ENCODE measurements around the gene ICAM4. TPM values are rescaled to one million over a fixed set of nuclear protein-coding genes. Genes with fewer than 3 reads are reported as not detected.
A peak's percentile ranks its signal among the peaks of the same experiment; 100 is the strongest.

The ICAM4 gene
- total and polyA plus RNA-seq, 9 of the 15 experiments (the other 6 are each of a cell fraction or from before 2014, with no cell fraction given) = 14.1 to 86.1 (median 29.6) TPM

GRCh38 chr19:10305139-10305806 is 18.5 kb downstream of the ICAM4 start (continued):
- TF ChIP-seq ZNF124 (CRISPR knock-in tag; IDR thresholded peaks at IDR 0.05) (no peak), ZBTB2 (IDR thresholded peaks at IDR 0.05) (peak; percentile 63; the same call in 1 of the 2 replicates), POLR2AphosphoS5 (IDR thresholded peaks at IDR 0.05; ENCODE audit: control insufficient read depth, insufficient read depth, low read depth, low read length) (no peak), HDAC2 (IDR thresholded peaks at IDR 0.05) (0 out of 2 replicates have a peak, but pooled peaks have one; percentile 58), ZNF764 (CRISPR knock-in tag; IDR thresholded peaks at IDR 0.05; ENCODE audit: low read depth) (0 out of 2 replicates have a peak, but pooled peaks have one; percentile 34), MYBL2 (IDR thresholded peaks at IDR 0.05; ENCODE audit: low read depth) (no peak), MYBL2 (CRISPR knock-in tag; IDR thresholded peaks at IDR 0.05; ENCODE audit: borderline replicate concordance) (no peak), TAF1 (IDR thresholded peaks at IDR 0.05; ENCODE audit: control insufficient read depth, extremely low read depth, insufficient read depth, low read length, severe bottlenecking) (no peak), SIRT6 (IDR thresholded peaks at IDR 0.05; ENCODE audit: low read depth, low read length) (no peak), SMAD3 (CRISPR knock-in tag; conservative IDR thresholded peaks at IDR 0.05) (no peak), ZNF785 (CRISPR knock-in tag; IDR thresholded peaks at IDR 0.05) (no peak), MBD2 (IDR thresholded peaks at IDR 0.05; ENCODE audit: borderline replicate concordance, low read depth) (0 out of 2 replicates have a peak, but pooled peaks have one; percentile 20), KDM2B (CRISPR knock-in tag; IDR thresholded peaks at IDR 0.05) (no peak), BRCA1 (IDR thresholded peaks at IDR 0.05) (no peak), BRCA1 (CRISPR knock-in tag; IDR thresholded peaks at IDR 0.05) (no peak), ETS2 (tag; IDR thresholded peaks at IDR 0.05; ENCODE audit: borderline replicate concordance, poor library complexity, severe bottlenecking) (no peak), ZNF197 (CRISPR knock-in tag; IDR thresholded peaks at IDR 0.05; ENCODE audit: low read depth) (no peak), ESRRA (IDR thresholded peaks at IDR 0.05; ENCODE audit: borderline replicate concordance, low read depth) (peak; percentile 54; the same call in 1 of the 2 replicates), RHOXF2B (CRISPR knock-in tag; conservative IDR thresholded peaks at IDR 0.05) (no peak), ILF3 (IDR thresholded peaks at IDR 0.05; ENCODE audit: borderline replicate concordance) (no peak), ZNF398 (CRISPR knock-in tag; IDR thresholded peaks at IDR 0.05) (no peak), NCOA6 (IDR thresholded peaks at IDR 0.05) (no peak), CBFA2T3 (IDR thresholded peaks at IDR 0.05) (no peak), FOXA3 (CRISPR knock-in tag; conservative IDR thresholded peaks at IDR 0.05 in 1 of 2, IDR thresholded peaks at IDR 0.05 in 1 of 2) (no peak), RFX1 (IDR thresholded peaks at IDR 0.05) (no peak), EP300 (IDR thresholded peaks at IDR 0.05; ENCODE audit: low read length) (no peak), ZNF263 (CRISPR knock-in tag; IDR thresholded peaks at IDR 0.05; ENCODE audit: borderline replicate concordance) (no peak; the same call in 1 of the 2 replicates), SMC3 (conservative IDR thresholded peaks at IDR 0.05; ENCODE audit: insufficient read depth, low read depth, low read length) (no peak)
